Neural crest cell (in vitro differentiated cells): ENCODE results near the gene CASZ1. TPM values are rescaled to one million over a fixed set of nuclear protein-coding genes. Genes with fewer than 3 reads are reported as not detected.
A peak's percentile ranks its signal among the peaks of the same experiment; 100 is the strongest.

Source experiments
- DNase-seq: peaks from one replicate; pipeline ENCODE4 v3.0.0; 2021; ENCODE audit warnings: low read depth, mixed read lengths, low spot score
- H3K27ac Mint-ChIP-seq: one replicate; pipeline ENCODE4 v1.8.0; 2021; ENCODE audit warnings: mild to moderate bottlenecking, mixed read lengths; ENCODE audit not compliant: unreplicated experiment
- H3K27me3 Mint-ChIP-seq: 2 replicates; pipeline ENCODE4 v1.8.0; 2021; ENCODE audit warnings: low read depth, mild to moderate bottlenecking, mixed read lengths
- H3K36me3 Mint-ChIP-seq: 2 replicates; pipeline ENCODE4 v1.8.0; 2021; ENCODE audit warnings: low read depth, mild to moderate bottlenecking, mixed read lengths
- H3K4me1 Mint-ChIP-seq: 2 replicates; pipeline ENCODE4 v1.8.0; 2021; ENCODE audit warnings: mixed read lengths
- H3K4me3 Mint-ChIP-seq: one replicate; pipeline ENCODE4 v1.8.0; 2021; ENCODE audit warnings: mild to moderate bottlenecking, mixed read lengths
- H3K9me3 Mint-ChIP-seq: 2 replicates; pipeline ENCODE4 v1.8.0; 2021; ENCODE audit warnings: mixed read lengths
- total RNA-seq: library from RNA; stranded (reverse); gene quantifications from 2 replicates; pipeline ENCODE4 v1.2.1, GENCODE V29; 2021
- TF ChIP-seq, protein P1 (sequence below): fragments of 200-600 bp; sonication (generic); conservative IDR thresholded peaks from 2 replicates; pipeline ENCODE4 v1.5.0; 2021; ENCODE audit warnings: antibody characterized with exemption, mild to moderate bottlenecking

CASZ1 gene
- total RNA-seq, 1 donor from 2014 or later: 2.6 TPM

DNA sequence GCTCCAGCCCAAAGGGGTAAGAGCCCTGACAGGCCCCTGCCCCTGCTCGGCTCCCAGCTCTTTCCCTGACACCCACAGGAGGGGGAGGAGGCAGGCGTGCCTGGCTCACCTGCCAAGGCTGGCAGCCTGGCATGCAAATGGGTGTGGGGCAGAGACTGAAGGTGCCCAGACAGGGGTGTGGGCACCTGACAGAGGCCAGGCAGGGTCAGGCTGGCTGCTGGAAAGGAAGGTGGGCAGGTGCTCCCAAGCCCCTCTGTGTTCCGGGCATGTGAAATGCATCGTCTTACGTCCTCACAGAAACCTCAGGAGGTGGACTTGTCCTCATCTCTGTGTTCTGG is 19.4 kb upstream of the CASZ1 start:
- H3K4me3 Mint-ChIP-seq: no peak overlapping the region

DNA sequence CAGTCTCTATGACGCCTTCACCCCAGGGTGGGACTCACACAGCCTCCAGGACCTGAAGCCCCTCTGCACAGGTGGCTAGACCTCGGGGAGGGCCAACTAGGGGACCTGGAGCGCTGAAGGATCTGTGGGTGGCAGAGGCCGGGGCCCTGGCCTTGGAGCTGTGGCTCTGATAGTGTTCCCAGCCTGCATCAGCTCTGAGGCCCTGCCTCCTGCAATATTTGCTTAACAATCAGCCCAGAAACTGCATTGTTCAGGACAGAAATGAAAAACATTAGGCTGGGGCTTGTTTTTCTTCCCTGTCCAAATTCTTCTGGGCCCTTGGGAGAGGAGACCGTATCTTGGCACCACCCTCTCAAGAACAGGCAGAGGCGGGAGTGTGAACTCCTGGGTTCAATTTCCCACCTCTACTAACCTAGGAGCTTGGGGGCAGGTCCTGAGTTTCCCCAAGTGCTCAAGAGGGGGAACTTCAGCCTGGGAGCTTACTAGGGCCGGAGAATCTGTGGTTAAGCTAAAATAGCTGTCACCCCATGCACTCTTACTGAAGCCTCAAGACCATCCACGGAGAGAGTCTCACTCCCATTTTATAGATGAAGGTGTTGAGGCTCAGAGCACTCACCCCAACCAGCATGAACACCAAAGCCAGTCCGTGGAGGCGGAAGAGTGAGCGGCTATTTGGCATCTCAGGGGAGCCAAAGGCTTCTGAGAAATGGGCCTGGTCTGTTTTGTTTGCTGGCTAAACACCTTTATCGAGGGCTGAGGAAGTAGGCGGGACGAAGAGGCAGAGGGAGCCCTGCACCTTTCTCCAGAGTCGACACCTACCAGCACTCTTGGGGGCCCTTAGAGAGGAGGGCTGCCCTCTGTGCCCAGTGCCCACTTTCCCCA is 18.8 kb upstream of the CASZ1 start:
- DNase-seq: no peak
- peak overlapping the region; percentile 86 for H3K27ac Mint-ChIP-seq
- peaks cover 7% of the 10 kb centered on the region for H3K4me1 Mint-ChIP-seq
- TF ChIP-seq, protein P1, sequence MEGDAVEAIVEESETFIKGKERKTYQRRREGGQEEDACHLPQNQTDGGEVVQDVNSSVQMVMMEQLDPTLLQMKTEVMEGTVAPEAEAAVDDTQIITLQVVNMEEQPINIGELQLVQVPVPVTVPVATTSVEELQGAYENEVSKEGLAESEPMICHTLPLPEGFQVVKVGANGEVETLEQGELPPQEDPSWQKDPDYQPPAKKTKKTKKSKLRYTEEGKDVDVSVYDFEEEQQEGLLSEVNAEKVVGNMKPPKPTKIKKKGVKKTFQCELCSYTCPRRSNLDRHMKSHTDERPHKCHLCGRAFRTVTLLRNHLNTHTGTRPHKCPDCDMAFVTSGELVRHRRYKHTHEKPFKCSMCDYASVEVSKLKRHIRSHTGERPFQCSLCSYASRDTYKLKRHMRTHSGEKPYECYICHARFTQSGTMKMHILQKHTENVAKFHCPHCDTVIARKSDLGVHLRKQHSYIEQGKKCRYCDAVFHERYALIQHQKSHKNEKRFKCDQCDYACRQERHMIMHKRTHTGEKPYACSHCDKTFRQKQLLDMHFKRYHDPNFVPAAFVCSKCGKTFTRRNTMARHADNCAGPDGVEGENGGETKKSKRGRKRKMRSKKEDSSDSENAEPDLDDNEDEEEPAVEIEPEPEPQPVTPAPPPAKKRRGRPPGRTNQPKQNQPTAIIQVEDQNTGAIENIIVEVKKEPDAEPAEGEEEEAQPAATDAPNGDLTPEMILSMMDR: no peak
- no peaks in the 10 kb centered on the region for H3K9me3 Mint-ChIP-seq
- H3K27me3 Mint-ChIP-seq: peaks cover 20% of the 10 kb centered on the region
- no peak overlapping the region for H3K4me3 Mint-ChIP-seq
- H3K36me3 Mint-ChIP-seq: no peaks in the 10 kb centered on the region

More for the DNA sequence above, 19.4 kb upstream of the CASZ1 start:
- TF ChIP-seq, protein P1: no peak
- DNase-seq: no peak
- H3K27me3 Mint-ChIP-seq: peaks cover 14% of the 10 kb centered on the region
- peaks cover 7% of the 10 kb centered on the region for H3K4me1 Mint-ChIP-seq
- no peaks in the 10 kb centered on the region for H3K36me3 Mint-ChIP-seq
- H3K27ac Mint-ChIP-seq: no peak overlapping the region
- no peaks in the 10 kb centered on the region for H3K9me3 Mint-ChIP-seq

DNA sequence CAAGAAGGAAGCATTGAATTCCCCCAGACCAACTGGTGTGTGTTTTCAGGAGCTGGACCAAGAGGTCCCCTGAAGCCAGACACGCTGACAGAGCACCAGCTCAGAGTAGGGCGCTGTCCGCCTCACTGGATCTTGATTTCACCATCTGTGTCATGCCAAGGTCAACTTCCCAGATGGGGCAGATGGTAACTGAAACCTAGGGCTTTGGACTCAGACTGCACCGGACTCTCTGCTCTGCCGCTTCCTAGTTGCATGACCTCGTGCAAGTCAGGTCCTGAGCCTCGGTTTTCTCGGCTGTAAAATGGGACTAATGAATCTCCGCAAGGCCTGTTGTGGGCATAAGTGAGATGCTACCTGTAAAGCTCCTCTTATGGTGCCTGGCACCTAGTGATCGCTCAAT is 17.9 kb upstream of the CASZ1 start:
- TF ChIP-seq, protein P1: no peak
- no peak for DNase-seq
- Mint-ChIP-seq H3K4me1 (peaks cover 7% of the 10 kb centered on the region), H3K9me3 (no peaks in the 10 kb centered on the region), H3K27ac (no peak overlapping the region), H3K27me3 (peaks cover 29% of the 10 kb centered on the region), H3K36me3 (no peaks in the 10 kb centered on the region), H3K4me3 (no peak overlapping the region)

DNA sequence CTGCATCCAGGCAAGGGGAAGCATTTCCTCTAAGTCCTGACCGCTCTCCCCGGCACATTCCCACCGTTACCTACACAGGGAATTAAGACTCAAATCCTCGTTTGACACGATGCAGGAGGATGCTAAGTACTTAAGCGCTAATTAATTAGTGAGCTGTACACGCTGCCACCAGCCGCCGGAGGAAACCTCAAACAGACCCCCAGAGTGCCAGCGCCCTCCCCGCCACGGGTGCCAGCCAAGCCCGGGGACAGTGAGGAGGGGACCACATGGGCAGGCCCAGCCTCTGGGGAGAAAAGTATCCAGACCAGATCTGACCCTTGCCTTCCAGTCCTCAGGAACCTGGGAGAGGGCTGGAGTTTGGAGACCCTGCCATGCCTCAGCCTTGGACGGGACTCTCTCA is 17.4 kb upstream of the CASZ1 start:
- Mint-ChIP-seq H3K36me3 (no peaks in the 10 kb centered on the region), H3K9me3 (no peaks in the 10 kb centered on the region), H3K4me1 (peaks cover 7% of the 10 kb centered on the region), H3K27me3 (peaks cover 34% of the 10 kb centered on the region), H3K4me3 (no peak overlapping the region), H3K27ac (no peak overlapping the region)
- no peak for DNase-seq
- TF ChIP-seq, protein P1: no peak

DNA sequence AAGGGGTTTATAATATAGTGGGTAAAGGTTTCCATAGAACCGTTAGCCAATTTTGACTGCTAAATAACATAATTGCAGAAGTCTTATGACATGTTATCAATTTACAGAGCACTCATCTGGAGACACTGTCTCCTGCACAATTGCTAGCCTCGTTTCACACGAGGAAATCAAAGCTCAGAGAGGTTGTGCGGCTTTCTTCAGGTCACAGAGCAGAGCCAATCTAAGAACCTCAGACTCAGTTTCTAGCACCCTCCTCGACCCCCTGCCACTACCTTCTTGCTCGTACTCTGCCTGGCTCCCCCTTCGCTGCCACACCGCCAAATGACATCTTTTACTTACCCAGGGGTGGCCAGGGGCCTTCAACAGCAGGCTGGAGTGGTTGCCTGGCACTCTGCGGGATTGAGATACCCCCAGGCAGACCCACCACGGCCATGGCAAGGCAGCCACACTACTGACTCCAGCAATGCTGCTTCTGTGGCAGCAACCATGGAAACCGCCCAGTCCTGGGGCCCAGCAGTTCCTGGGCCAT is 16.0 kb upstream of the CASZ1 start:
- no peak overlapping the region for H3K4me3 Mint-ChIP-seq
- TF ChIP-seq, protein P1: no peak
- H3K9me3 Mint-ChIP-seq: no peaks in the 10 kb centered on the region
- H3K4me1 Mint-ChIP-seq: peaks cover 7% of the 10 kb centered on the region
- no peak for DNase-seq
- no peaks in the 10 kb centered on the region for H3K36me3 Mint-ChIP-seq
- peaks cover 45% of the 10 kb centered on the region for H3K27me3 Mint-ChIP-seq
- no peak overlapping the region for H3K27ac Mint-ChIP-seq
